Transverse colon (tissue), 3 donors: ENCODE results near the gene OR51B6.

ENCODE experiments used
- EP300 ChIP-seq: sonication (generic); formaldehyde crosslinking; IDR thresholded peaks from one replicate; pipeline ENCODE4 v1.6.1; 2017; ENCODE audit warnings: antibody characterized with exemption, low read depth
- POLR2A ChIP-seq: fragments of 450-650 bp; IDR thresholded peaks from one replicate; pipeline ENCODE4 v1.6.1; 2016; ENCODE audit warnings: antibody characterized with exemption, mild to moderate bottlenecking, moderate library complexity
- TF ChIP-seq, protein P1 (sequence below), 5 experiments: fragments of 200-600 bp in 3 of 5; fragments of 450-650 bp in 2 of 5; sonication (generic) in 3 of 5; IDR thresholded peaks; 1 replicate in 2 of 5; 2 replicates in 3 of 5; pipeline ENCODE4 v1.5.1; 2016 to 2017; ENCODE audit warnings: antibody characterized with exemption in 5 of 5, inconsistent platforms in 3 of 5, mild to moderate bottlenecking in 2 of 5, moderate library complexity in 1 of 5

DNA sequence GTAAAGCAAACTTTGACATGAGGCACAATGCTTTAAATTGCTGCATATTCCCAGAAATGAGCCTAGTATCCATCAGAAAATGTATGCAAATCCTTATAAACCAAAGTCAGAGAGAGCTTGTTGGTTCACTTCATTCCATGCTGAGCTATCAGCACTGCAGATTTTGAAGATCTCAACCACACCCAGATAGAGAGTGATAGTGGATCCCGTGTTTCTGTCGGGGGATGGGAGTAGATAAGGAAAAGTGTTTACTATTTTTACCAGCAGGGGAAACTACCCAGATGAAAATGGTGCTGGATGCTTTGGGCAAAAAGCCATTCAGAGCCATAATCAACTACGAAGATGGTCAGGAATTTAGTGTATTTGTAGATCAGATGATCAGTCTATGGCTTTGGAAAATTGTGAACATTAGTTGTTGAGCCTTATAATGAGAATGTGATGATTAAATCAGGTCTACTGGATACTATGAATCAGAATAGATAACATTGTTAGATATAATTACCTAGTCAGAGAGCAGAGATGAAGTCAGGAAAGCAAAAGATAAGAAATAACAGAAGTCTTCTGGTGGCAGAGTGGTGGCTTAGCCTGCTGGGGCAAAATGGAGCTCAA, 10.8 kb downstream of the OR51B6 start:
- TF ChIP-seq, protein P1, sequence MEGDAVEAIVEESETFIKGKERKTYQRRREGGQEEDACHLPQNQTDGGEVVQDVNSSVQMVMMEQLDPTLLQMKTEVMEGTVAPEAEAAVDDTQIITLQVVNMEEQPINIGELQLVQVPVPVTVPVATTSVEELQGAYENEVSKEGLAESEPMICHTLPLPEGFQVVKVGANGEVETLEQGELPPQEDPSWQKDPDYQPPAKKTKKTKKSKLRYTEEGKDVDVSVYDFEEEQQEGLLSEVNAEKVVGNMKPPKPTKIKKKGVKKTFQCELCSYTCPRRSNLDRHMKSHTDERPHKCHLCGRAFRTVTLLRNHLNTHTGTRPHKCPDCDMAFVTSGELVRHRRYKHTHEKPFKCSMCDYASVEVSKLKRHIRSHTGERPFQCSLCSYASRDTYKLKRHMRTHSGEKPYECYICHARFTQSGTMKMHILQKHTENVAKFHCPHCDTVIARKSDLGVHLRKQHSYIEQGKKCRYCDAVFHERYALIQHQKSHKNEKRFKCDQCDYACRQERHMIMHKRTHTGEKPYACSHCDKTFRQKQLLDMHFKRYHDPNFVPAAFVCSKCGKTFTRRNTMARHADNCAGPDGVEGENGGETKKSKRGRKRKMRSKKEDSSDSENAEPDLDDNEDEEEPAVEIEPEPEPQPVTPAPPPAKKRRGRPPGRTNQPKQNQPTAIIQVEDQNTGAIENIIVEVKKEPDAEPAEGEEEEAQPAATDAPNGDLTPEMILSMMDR (IDR thresholded peaks at IDR 0.05), result no peak
- TF ChIP-seq POLR2A (no peak), EP300 (no peak)
